Large intestine (tissue), 3 donors: ENCODE data around the gene LRRC74A. TPM values are rescaled to one million over a fixed set of nuclear protein-coding genes. Genes with fewer than 3 reads are reported as not detected.

Experiments
- DNase-seq, 2 donors: peaks; one replicate each; pipeline versions ENCODE4 v3.0.0 to v3.0.0-alpha.2; 2013
- H3K27ac ChIP-seq: one replicate; pipeline ENCODE4 v1.5.1; 2013; ENCODE audit warnings: low read length
- H3K27me3 ChIP-seq: 2 replicates; pipeline ENCODE4 v1.6.1; 2013; ENCODE audit warnings: low read length; ENCODE audit not compliant: control insufficient read depth, insufficient read depth
- H3K36me3 ChIP-seq: 2 replicates; pipeline ENCODE4 v1.6.1; 2013; ENCODE audit warnings: low read length; ENCODE audit not compliant: control insufficient read depth, insufficient read depth
- H3K4me1 ChIP-seq: one replicate; pipeline ENCODE4 v1.6.1; 2013; ENCODE audit warnings: low read length; ENCODE audit not compliant: control insufficient read depth, insufficient read depth
- H3K4me3 ChIP-seq: one replicate; pipeline ENCODE4 v1.5.1; 2013; ENCODE audit warnings: low read length
- H3K9me3 ChIP-seq: one replicate; pipeline ENCODE4 v1.6.1; 2013; ENCODE audit warnings: mild to moderate bottlenecking, low read depth, low read length, moderate library complexity; ENCODE audit not compliant: control insufficient read depth
- WGBS: methylation state at CpG from one replicate; pipeline ENCODE4 v1.1.5; 2013; ENCODE audit warnings: low lambda C conversion rate; ENCODE audit not compliant: insufficient coverage; 5-methylcytosine and 5-hydroxymethylcytosine counted together
- polyA plus RNA-seq: library from polyadenylated mRNA; unstranded; fragments of 120-200 nt; gene quantifications from one replicate; pipeline ENCODE4 v1.2.1, GENCODE V29; 2013

The LRRC74A gene
- polyA plus RNA-seq, 1 donor = not detected

GRCh38 chr14:76808990-76809389, 17.2 kb upstream of the LRRC74A start:
- Histone ChIP-seq H3K4me3 (no peak overlapping the region), H3K27me3 (no peaks in the 10 kb centered on the region), H3K4me1 (peaks cover 6% of the 10 kb centered on the region), H3K27ac (no peak overlapping the region), H3K9me3 (no peaks in the 10 kb centered on the region), H3K36me3 (peaks cover 45% of the 10 kb centered on the region)
- no CpG with 5 or more reads among the region's 4 CpGs for WGBS
- DNase-seq = no peak

- no CpG with 5 or more reads among the region's 3 CpGs for WGBS
- Histone ChIP-seq H3K36me3 (peaks cover 36% of the 10 kb centered on the region), H3K4me1 (peaks cover 6% of the 10 kb centered on the region), H3K4me3 (no peak overlapping the region), H3K27me3 (no peaks in the 10 kb centered on the region), H3K27ac (no peak overlapping the region), H3K9me3 (no peaks in the 10 kb centered on the region)
- no peak for DNase-seq
These were observed 15.7 kb upstream of the LRRC74A start for GRCh38 chr14:76810525-76810924.

GRCh38 chr14:76810953-76811400, 15.2 kb upstream of the LRRC74A start:
- peak; percentile 24 to 65 for DNase-seq

GRCh38 chr14:76811561-76811960, 14.6 kb upstream of the LRRC74A start:
- H3K27me3 ChIP-seq = no peaks in the 10 kb centered on the region
- peak in 1 of 2 donors; percentile 39 for DNase-seq
- no peaks in the 10 kb centered on the region for H3K9me3 ChIP-seq
- peaks cover 6% of the 10 kb centered on the region for H3K4me1 ChIP-seq
- peaks cover 30% of the 10 kb centered on the region for H3K36me3 ChIP-seq
- WGBS = no CpG with 5 or more reads among the region's 4 CpGs
- peak overlapping the region; percentile 68 for H3K27ac ChIP-seq
- H3K4me3 ChIP-seq = peak overlapping the region; percentile 89

More at GRCh38 chr14:76810953-76811400, 15.2 kb upstream of the LRRC74A start:
- no peak overlapping the region for H3K27ac ChIP-seq
- no peaks in the 10 kb centered on the region for H3K9me3 ChIP-seq
- H3K27me3 ChIP-seq = no peaks in the 10 kb centered on the region
- H3K4me3 ChIP-seq = no peak overlapping the region
- peaks cover 6% of the 10 kb centered on the region for H3K4me1 ChIP-seq
- WGBS = 29% methylated on average over 1 of the region's 9 CpGs
- peaks cover 36% of the 10 kb centered on the region for H3K36me3 ChIP-seq

GRCh38 chr14:76812093-76812421, 14.2 kb upstream of the LRRC74A start:
- Histone ChIP-seq H3K9me3 (no peaks in the 10 kb centered on the region), H3K4me1 (peaks cover 6% of the 10 kb centered on the region), H3K4me3 (peak overlapping the region; percentile 89), H3K36me3 (peaks cover 25% of the 10 kb centered on the region), H3K27me3 (no peaks in the 10 kb centered on the region), H3K27ac (peak overlapping the region; percentile 68)
- no peak for DNase-seq
- WGBS = 0% methylated on average over 1 of the region's 20 CpGs

- Histone ChIP-seq H3K36me3 (peaks cover 19% of the 10 kb centered on the region), H3K4me3 (peak within 1 kb of the TSS; percentile 89), H3K4me1 (peaks cover 6% of the 10 kb centered on the region), H3K27ac (peak within 1 kb of the TSS; percentile 68), H3K27me3 (no peaks in the 10 kb centered on the region), H3K9me3 (no peaks in the 10 kb centered on the region)
- 100% methylated on average over 1 of the region's 69 CpGs for WGBS
- peak; percentile 94 to 96 for DNase-seq
These were observed 13.5 kb upstream of the LRRC74A start, which contains the start of gene ANGEL1 for GRCh38 chr14:76812422-76813383. Gene ANGEL1, minus strand, starts transcription at chr14:76812882. Its CDS starts 55 bp downstream, at chr14:76812827.

GRCh38 chr14:76814726-76815645, 11.2 kb upstream of the LRRC74A start:
- Histone ChIP-seq H3K27me3 (no peaks in the 10 kb centered on the region), H3K9me3 (no peaks in the 10 kb centered on the region), H3K4me1 (peaks cover 6% of the 10 kb centered on the region), H3K4me3 (no peak overlapping the region), H3K27ac (no peak overlapping the region), H3K36me3 (no peaks in the 10 kb centered on the region)
- WGBS = no CpG with 5 or more reads among the region's 7 CpGs
- no peak for DNase-seq

- Histone ChIP-seq H3K4me3 (no peak overlapping the region), H3K27ac (no peak overlapping the region), H3K36me3 (no peaks in the 10 kb centered on the region), H3K9me3 (no peaks in the 10 kb centered on the region), H3K4me1 (no peaks in the 10 kb centered on the region), H3K27me3 (peaks cover 2% of the 10 kb centered on the region)
- 100% methylated on average over 1 of the region's 2 CpGs for WGBS
- no peak for DNase-seq
These were observed 5.5 kb upstream of the LRRC74A start for GRCh38 chr14:76820700-76821099.

- Histone ChIP-seq H3K27me3 (no peaks in the 10 kb centered on the region), H3K4me1 (peaks cover 3% of the 10 kb centered on the region), H3K4me3 (no peak overlapping the region), H3K9me3 (no peaks in the 10 kb centered on the region), H3K27ac (no peak overlapping the region), H3K36me3 (no peaks in the 10 kb centered on the region)
- DNase-seq = no peak
- 71% methylated on average over 1 of the region's 9 CpGs for WGBS
These were observed 1.6 kb downstream of the LRRC74A start for GRCh38 chr14:76827696-76828296.
